Measurements from ENCODE around the gene EFHC1. TPM values are rescaled to one million over a fixed set of nuclear protein-coding genes. Genes with fewer than 3 reads are reported as not detected.

Gene EFHC1
- total and polyA plus RNA-seq, 2 of the 13 experiments (the other 11 are each of a cell fraction or from before 2014, with no cell fraction given): 23.4 to 29.5 TPM

DNA sequence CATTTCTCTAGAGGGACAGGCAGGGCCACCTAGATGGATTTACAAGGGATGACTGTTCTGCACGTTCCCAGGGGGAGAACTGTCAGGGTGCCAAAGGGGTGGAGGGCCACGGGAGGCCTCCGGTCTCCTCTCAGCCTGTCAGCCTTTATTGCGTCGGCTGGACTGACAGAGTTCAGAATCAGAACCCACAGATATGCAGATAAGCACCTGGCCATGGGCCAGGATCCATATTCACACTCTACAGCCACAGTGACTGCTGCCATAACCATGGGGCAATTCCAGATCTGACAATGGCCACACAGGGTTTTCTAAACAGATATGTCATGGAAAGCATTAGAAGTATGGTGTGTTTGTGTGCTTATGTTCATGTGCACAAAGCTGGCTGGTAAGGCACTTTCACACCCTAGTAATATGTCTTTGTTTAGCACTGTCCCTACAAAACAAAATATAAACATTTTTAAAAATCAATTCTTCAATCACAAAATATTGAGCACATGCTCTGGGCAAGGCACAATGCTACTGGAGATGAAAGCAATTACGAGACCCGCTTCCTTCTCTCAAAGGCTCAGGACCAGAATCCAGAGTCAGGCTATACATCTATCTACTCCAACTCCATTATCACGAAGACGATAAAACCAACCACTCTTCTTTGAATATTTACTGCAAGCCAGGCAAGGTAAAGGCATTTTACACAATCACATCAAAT is 127.7 kb downstream of the EFHC1 start (continued):
- TF ChIP-seq, protein P1, sequence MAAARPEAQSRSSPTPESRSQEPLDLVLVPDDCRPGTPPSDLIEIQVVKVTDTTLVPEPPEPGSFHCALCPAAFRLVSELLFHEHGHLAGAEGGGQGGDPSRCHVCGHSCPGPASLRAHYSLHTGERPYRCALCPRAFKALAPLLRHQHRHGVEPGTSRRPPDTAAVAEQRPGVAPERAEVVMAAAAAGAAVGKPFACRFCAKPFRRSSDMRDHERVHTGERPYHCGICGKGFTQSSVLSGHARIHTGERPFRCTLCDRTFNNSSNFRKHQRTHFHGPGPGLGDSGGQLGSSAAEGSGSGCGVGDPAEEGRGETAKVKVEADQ (CRISPR knock-in tag; IDR thresholded peaks at IDR 0.05; ENCODE audit: borderline replicate concordance): no peak; the same call in 1 of the 2 replicates
- TF ChIP-seq, protein P2, sequence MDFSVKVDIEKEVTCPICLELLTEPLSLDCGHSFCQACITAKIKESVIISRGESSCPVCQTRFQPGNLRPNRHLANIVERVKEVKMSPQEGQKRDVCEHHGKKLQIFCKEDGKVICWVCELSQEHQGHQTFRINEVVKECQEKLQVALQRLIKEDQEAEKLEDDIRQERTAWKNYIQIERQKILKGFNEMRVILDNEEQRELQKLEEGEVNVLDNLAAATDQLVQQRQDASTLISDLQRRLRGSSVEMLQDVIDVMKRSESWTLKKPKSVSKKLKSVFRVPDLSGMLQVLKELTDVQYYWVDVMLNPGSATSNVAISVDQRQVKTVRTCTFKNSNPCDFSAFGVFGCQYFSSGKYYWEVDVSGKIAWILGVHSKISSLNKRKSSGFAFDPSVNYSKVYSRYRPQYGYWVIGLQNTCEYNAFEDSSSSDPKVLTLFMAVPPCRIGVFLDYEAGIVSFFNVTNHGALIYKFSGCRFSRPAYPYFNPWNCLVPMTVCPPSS (IDR thresholded peaks at IDR 0.05): no peak
- TF ChIP-seq, protein P3, sequence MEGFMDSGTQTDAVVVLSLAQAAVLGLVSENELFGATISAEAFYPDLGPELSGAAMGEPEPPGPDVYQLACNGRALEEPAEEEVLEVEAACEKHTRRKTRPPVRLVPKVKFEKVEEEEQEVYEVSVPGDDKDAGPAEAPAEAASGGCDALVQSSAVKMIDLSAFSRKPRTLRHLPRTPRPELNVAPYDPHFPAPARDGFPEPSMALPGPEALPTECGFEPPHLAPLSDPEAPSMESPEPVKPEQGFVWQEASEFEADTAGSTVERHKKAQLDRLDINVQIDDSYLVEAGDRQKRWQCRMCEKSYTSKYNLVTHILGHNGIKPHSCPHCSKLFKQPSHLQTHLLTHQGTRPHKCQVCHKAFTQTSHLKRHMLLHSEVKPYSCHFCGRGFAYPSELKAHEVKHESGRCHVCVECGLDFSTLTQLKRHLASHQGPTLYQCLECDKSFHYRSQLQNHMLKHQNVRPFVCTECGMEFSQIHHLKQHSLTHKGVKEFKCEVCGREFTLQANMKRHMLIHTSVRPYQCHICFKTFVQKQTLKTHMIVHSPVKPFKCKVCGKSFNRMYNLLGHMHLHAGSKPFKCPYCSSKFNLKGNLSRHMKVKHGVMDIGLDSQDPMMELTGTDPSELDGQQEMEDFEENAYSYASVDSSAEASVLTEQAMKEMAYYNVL (CRISPR knock-in tag; IDR thresholded peaks at IDR 0.05; ENCODE audit: borderline replicate concordance): no peak
- TF ChIP-seq U2AF2 (IDR thresholded peaks at IDR 0.05; ENCODE audit: low read depth, low read length) (no peak), MAF1 (CRISPR knock-in tag; IDR thresholded peaks at IDR 0.05; ENCODE audit: borderline replicate concordance) (no peak), GTF3A (CRISPR knock-in tag; conservative IDR thresholded peaks at IDR 0.05) (no peak), ZSCAN31 (CRISPR knock-in tag; IDR thresholded peaks at IDR 0.05; ENCODE audit: low read depth) (peak; percentile 32; the same call in 1 of the 2 replicates), ATF1 (CRISPR knock-in tag; IDR thresholded peaks at IDR 0.05) (no peak), FOXK1 (CRISPR knock-in tag; IDR thresholded peaks at IDR 0.05; ENCODE audit: borderline replicate concordance, low read depth) (no peak), SRSF4 (IDR thresholded peaks at IDR 0.05; ENCODE audit: low read depth, low read length, poor library complexity, severe bottlenecking) (no peak), ZNF317 (CRISPR knock-in tag; IDR thresholded peaks at IDR 0.05) (no peak), JUN (CRISPR knock-in tag; IDR thresholded peaks at IDR 0.05) (0 out of 2 replicates have a peak, but pooled peaks have one; percentile 30), ZNF567 (CRISPR knock-in tag; IDR thresholded peaks at IDR 0.05; ENCODE audit: borderline replicate concordance) (no peak), SP5 (CRISPR knock-in tag; IDR thresholded peaks at IDR 0.05; ENCODE audit: borderline replicate concordance, low read depth) (peak; percentile 91), ZSCAN12 (CRISPR knock-in tag; IDR thresholded peaks at IDR 0.05) (no peak), HNF4A (CRISPR knock-in tag; IDR thresholded peaks at IDR 0.05) (peak; percentile 62), MBD4 (IDR thresholded peaks at IDR 0.05; ENCODE audit: borderline replicate concordance, low read length) (no peak)
- TF ChIP-seq, protein P4, sequence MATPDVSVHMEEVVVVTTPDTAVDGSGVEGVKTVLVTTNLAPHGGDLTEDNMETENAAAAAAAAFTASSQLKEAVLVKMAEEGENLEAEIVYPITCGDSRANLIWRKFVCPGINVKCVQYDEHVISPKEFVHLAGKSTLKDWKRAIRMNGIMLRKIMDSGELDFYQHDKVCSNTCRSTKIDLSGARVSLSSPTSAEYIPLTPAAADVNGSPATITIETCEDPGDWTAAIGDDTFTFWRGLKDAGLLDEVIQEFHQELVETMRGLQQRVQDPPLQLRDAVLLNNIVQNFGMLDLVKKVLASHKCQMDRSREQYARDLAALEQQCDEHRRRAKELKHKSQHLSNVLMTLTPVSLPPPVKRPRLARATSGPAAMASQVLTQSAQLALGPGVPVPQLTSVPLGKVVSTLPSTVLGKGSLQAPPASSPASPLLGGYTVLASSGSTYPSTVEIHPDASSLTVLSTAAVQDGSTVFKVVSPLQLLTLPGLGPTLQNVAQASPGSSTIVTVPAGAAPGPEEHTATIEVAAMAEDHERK (CRISPR knock-in tag; IDR thresholded peaks at IDR 0.05; ENCODE audit: low read depth): no peak
- TF ChIP-seq, protein P5, sequence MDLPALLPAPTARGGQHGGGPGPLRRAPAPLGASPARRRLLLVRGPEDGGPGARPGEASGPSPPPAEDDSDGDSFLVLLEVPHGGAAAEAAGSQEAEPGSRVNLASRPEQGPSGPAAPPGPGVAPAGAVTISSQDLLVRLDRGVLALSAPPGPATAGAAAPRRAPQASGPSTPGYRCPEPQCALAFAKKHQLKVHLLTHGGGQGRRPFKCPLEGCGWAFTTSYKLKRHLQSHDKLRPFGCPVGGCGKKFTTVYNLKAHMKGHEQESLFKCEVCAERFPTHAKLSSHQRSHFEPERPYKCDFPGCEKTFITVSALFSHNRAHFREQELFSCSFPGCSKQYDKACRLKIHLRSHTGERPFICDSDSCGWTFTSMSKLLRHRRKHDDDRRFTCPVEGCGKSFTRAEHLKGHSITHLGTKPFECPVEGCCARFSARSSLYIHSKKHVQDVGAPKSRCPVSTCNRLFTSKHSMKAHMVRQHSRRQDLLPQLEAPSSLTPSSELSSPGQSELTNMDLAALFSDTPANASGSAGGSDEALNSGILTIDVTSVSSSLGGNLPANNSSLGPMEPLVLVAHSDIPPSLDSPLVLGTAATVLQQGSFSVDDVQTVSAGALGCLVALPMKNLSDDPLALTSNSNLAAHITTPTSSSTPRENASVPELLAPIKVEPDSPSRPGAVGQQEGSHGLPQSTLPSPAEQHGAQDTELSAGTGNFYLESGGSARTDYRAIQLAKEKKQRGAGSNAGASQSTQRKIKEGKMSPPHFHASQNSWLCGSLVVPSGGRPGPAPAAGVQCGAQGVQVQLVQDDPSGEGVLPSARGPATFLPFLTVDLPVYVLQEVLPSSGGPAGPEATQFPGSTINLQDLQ (CRISPR knock-in tag; IDR thresholded peaks at IDR 0.05): no peak
- TF ChIP-seq, protein P6, sequence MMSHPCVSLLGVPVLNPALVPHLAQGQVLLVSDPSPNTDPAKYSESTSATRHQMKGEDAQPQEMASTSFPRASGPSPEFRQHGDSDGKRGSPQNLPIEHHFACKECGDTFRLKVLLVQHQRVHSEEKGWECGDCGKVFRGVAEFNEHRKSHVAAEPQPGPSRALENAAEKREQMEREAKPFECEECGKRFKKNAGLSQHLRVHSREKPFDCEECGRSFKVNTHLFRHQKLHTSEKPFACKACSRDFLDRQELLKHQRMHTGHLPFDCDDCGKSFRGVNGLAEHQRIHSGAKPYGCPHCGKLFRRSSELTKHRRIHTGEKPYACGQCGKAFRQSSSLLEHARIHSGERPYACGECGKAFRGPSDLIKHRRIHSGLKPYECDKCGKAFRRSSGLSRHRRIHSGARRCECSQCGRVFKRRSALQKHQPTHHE (CRISPR knock-in tag; IDR thresholded peaks at IDR 0.05; ENCODE audit: borderline replicate concordance): no peak
